NCI-H1930 (cell line): Measurements from ENCODE around the gene ZNF195.
"Not testable (repeated sequence)": the region's sequence is repeated elsewhere in the genome, so short reads cannot be mapped to it uniquely, and the experiment has no call there.

Experiments
- DNase-seq, 2 experiments: peaks; one replicate each; lab custom pipeline; 2025; lab: John Stamatoyannopoulos, UW

ZNF195 gene

DNA sequence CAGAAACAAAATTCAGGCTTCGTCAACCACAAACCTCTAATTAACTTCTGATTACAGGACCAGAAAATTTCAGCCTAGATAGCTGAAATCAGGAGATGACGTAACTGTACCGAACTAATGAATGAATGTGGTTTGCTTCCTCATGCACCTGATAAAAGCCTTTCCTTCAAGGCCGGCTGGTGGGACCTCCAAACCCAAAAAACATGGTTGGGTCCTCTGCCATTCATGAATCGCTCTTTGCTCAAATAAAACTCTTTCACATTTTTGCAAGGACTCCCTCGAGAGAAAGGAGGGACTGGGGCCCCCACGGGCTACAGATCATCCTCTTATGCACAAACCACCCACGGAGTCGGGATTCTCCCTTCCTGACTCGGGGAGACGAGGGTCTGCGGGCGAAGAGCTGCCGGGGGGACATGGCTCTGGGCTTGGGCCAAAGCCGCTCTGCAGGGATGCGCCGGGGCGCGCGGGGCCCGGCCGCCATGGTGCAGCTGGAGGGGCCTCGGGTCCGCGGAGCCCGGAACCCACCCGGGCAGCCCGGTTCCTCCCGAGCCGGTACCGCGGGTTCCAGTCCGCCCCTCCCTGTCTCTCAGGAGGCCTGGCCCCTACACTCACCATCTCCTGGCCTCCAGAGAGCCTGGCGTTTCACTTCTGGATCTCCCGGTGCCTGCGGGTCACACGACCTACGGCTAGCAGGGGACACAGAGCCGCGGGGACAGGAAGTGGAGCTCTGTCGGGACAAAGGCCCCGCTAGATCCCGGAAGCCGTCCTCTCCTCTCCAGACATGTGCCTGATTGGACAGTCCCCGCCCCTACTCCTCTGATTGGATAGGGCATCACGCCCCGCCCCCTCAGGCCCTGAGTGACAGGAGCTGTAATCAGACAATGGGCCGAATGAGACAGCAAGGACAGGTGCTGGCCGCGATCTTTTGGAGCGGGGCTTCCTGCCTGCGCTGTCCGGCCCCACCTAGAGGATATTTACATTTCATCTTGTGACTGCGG is at the start of gene ZNF195:
Gene ZNF195, minus strand, starts transcription at position 721 of the 998 bp plus-strand sequence. Its CDS starts 106 bp downstream, at position 615.
- peak; percentile 97 to 99 for DNase-seq

DNA sequence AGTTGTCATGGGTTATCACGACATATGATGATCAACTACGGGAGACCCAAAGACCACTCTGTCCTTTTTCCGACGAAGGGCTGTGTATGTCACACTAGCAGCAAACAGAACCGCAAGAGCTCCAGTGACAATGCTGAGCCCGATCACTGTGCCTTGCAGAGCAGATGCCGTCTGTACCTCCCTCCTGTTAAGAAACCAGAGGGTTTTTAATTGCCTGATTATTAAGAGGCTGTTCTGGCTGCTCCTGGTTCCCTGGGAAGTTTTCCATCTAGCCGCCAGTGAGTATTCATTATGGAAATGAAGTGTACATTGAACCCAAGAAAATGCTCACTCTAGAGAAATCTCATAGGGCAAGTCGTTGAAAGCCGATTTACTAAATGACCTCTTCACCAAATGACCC is 49.1 kb upstream of the ZNF195 start:
- DNase-seq = not testable (repeated sequence)

DNA sequence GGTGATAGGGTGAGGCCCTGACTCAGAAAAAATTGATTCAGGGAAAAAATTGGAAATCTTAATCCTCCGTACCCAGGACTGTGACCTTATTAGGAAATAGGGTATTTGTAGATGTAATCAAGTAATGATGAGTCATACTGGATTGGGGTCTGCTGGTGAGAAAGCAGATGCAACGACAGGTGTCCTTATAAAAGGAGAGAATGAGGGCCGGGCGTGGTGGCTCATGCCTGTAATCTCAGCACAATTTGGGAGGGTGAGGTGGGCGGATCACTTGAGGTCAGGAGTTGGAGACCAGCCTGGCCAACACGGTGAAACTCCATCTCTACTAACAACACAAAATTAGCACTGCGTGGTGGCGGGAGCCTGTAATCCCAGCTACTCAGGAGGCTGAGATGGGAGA is 47.6 kb upstream of the ZNF195 start:
- DNase-seq = not testable (repeated sequence)

DNA sequence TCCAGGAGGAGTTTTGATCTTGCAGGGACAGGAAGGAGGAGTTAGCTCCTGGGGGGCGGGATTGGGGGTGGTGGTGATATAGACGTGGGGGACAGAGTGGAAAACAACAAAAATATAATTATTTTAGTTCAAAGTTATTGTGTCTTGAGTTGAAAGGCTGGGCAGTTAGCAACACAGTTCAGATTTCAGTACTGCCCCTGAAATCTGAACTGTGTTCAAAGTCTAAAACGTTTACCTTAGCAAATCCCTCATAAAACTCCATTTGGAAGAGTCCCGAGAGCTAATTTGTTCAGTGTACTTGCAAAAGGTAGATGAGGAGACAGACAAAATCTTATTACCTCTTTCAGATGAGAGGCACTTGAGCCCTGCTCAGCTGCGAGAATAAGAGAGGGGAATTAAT is 45.0 kb upstream of the ZNF195 start:
- DNase-seq = not testable (repeated sequence)

DNA sequence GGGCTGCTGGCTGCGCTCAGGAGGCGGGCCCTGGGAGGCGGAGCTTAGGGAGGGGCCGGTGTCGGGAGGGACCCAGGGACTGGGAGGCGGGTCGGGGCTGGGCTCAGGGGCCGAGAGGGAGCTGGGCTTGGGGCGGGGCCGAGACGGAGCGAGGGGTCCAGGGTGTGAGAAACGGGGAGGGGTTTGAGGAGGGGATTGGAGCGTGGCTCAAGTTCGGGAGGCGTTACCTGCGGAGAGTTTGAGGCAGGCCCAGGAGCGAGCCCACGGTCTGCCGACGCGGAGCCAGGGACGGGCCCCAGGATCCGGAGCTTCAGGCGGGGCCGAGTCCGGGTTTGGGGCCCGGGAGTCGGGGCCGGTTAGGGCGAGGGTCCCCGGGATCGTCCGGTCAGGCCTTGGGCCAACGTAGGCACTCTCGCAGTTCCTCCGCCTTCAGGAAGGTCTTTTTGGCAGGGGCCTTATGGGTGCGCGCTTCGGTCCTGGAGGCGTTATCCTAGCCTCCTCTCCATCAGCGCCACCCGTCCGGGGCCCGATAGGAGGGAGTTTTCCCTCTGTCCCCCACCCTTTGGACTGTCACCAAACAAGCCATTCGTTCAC is 44.3 kb upstream of the ZNF195 start:
- not testable (repeated sequence) for DNase-seq

DNA sequence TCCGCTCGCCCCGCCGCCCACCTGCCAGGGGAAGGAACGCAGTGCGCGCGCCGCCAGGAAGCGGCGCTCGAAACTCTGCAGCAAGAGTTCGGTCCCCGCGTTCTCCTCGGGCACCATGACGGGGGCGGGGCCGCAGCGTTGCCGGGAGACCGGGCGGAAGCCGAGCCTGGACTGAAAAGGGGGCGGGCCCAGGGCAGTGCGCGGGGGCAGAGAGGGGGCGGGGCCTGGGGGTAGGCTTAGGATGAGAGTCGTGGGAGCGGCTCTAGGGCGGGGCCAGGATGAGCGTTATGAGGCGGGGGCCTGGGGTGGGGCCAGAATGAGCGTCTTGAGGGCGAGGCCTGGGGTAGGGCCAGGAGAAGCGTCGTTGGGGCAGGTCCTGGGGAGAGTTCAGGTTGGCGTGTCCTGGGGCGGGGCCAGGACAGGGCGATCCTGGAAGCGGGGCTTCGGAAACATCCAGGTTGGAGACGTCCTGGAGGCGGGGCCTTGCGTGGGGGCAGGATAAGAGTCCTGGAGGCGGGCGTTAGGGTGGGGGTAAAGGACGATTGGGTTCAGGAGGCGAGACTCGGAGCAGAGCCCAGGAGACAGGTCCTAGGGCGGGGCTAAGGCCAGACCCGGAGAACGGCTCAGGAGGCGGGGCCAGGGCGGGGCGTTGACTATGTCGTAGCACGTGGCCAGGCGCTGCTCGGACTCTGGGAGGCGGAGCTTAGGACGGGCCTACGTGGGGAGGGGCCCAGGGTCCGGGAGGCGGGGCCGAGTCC is 43.6 kb upstream of the ZNF195 start:
- peak; percentile 96 to 100 for DNase-seq

DNA sequence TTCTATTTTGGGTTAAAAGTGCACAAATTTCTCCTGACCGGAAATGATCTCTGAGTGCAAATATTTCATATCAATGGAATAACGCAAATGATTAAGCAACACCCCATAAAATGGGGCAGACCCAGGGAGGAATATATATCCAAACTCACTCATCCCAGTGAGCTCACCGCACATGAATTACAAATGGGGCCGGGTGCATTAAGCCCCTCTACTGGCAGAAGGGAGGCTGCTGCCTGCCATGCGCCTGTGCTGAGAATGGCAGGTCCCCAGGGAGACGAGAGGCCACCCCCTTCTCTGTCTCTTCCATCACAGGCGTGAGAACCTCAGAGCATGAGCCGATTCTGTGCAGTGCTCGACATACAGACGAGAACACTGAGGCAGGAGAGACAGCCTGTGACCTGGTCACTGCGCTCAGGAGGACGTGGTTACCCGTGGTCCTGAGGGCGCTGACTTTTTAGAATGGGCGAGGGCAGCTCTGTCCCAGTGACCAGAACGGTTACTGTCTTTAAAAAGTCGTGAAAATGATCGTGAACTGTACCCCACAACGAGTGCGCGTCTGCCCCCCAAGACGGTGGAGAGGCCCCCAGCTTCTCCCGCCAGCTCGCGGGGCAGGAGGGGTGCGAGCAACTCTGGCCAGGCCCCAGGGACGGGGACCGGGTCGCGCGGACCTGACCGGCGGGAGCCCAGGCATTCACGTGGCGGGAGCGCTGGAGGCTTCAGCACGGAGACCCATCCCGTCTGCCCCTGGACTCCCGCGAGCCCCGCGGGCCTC is 42.8 kb upstream of the ZNF195 start:
- DNase-seq = not testable (repeated sequence)

DNA sequence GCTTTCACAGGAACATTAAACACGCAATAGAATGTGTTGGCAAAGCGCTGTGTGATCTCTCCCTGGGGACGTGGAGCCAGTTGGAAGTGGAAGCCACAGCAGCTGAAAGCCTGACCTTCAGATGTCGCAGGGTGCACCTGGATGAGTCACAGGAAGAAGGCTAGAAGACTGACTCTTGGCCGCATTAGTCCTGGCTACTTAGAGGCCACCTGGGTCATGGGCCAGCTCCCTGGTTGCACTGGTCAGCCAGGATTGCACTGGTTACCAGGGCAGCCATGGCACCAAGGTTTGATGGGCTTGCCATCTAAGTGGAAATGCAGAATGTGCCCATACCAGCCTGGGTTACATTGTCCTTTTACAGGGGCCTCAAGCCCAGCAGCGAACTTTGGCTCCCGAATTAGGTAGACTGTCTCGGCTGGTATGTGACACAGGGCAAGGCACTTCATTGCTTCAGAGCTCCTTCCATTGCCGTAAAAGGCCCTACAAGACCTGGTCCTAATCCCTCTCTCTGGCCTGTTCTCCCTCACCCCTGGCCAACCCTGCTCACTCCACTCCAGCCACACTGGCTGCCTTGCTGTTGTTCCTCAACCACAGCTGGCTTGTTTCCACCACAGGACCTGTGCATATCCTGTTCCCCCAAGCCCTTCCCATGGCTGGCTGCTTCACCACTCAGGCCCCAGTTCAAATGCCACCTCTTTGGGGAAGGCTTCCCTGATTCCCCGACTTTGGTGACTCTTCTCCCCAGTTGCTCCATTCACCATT is 41.5 kb upstream of the ZNF195 start:
- DNase-seq = not testable (repeated sequence)

DNA sequence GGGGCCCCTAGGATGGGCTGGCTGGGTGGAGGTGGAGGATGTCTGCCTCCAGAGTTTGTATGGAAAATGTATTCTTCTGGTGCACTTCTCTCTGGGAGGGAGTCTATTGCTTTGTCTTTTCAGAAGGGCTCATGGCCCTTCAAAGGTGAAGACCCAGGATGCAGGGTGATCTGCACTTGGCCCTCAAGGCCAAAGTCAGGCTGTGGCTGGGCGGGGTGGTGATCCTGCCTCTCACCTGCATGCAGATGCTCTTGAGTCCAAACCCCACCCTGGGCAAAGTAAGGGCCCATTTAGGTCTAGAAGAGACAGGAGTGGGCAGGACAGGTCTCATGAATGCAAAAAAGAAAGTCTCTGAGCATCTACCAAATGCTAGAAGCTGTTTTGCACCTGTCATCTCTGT is 40.5 kb upstream of the ZNF195 start:
- not testable (repeated sequence) for DNase-seq

DNA sequence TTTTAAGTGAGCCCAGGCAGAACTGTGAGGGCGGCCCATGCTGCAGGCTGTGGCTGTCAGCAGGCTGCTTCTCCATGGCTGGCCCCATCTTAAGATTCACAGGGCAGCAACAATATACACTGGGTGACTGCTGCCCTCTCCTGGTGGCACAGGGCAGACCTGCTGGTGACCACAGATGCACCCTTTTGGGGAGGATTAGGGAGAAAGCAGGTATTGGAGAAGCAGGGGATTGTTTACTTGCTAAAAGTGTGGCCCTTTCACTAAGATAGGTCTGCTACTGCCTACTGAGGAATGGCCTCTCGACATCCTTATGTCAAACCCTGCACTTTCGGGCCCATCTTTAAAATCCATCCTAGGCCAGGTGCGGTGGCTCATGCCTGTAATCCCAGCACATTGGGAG is 38.1 kb upstream of the ZNF195 start:
- peak in 1 of 2 experiments; percentile 64 for DNase-seq

DNA sequence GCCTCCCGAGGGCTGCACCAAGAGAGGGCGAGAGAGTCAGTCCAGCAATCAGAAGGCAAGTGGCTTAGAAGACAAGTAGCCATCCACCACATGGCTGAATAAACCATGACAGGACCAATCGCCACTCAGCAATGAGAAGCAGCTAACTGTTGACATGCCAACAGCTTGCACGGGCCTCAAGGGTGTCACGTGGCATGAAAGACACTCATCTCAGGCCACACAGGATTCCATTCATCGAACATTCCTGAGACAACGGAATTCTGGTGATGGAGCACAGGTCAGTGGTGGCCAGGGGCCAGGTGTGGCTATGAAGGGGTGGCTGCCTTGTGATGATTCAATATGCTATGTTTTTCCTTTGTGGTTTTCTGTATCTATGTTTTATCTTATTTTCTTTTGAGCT is 36.4 kb upstream of the ZNF195 start:
- not testable (repeated sequence) for DNase-seq

DNA sequence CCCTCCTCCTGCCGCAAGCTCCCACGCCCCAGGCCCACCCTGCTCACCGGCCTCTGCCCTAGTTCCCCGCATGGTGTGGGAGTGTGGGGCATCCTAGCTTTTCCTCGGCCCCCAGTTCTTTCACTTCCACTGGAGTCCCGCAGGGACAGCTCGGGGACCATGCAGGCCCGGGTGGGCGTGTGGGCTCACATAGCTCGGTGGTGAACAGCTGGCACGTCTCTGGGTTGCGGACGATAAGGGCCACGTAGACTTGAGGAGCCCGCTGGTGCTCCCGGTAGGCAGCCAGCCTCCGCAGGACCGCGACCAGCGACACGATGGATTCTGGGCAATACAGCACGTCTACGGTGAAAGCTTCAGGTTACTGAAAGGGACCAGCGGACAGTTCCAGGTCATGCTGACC is 34.7 kb upstream of the ZNF195 start:
- not testable (repeated sequence) for DNase-seq

DNA sequence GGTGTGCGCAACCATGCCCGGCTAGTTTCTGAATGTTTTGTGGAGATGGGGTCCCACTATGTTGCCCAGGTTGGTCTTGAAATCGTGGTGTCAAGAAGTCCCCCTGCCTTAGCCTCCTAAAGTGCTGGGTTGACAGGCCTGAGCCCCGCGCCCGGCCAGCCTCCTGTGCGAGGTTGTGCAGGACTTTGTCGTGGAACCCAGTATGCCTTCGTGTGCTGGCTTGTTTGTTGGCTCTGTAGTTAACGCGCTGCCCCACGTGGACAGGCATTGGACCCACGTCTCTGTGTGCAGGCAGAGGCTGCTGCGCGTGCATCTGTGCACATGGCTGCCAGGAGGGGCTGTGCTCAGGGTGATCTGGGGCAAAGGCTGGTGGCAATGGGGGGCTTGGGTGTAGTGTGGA is 33.9 kb upstream of the ZNF195 start:
- DNase-seq = no peak

DNA sequence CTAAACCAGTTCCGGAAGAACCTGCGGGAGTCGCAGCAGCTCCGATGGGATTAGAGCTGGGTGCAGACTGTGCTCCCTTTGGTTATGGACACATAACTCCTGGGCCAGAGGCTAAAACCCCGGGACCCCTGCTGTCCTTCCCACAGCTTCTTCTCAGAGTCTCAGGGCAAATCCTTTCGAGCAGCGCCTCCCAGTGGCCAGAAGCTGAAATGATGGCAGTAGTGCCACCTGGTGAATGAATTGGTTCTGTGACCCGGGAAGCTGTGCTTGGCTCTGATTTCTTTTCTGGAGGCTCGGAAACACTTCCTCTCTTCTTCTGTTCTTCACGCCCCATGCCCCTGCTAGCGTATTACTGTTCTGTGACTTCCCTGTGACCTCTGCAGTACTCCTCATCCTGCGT is 29.8 kb upstream of the ZNF195 start:
- peak; percentile 21 to 58 for DNase-seq

DNA sequence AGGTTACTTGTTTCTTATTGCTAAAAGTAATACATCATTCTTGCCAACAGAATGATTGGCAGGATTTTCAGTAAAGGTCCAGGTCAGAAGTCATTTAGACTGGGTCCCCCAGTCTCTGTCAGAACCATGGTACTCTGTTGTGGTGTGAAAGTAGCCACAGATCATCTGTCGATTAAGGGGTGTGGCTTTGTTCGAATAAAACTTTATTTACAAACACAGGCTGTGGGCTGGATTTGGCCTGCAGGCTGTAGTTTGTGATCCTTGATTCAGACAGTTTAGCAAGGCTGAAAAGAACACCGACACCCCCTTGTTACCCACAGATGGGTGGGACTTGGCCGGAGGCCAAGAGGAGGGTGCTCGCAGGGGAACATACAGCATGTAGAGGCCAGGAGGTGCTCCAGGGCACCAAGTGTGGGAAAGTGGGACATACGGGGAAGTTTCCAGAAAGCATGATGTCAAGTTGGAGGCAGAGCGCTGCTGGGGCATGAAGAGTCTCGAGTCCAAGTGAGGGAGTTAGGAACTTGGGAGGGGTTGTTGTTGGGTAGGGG is 29.2 kb upstream of the ZNF195 start:
- not testable (repeated sequence) for DNase-seq

DNA sequence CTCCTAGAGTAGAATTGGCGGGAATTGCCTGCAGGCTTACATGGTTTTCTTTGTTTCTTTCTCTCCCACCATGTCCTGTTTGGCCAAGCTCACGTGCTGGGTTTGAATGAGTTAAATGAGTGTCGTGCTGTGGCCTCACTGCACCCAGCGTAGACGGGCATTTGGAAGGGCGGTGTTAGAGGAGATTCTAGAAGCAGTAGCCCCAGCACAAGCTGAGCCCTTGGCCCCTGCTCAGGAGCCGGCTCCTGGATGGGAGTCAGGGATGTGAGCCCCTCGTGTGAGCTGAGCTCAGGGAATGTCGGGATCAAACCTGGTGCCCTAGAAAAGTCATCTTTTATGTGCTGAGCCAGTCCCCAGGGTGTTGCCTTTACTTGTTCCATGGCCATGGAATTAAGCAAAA is 28.0 kb upstream of the ZNF195 start:
- not testable (repeated sequence) for DNase-seq

DNA sequence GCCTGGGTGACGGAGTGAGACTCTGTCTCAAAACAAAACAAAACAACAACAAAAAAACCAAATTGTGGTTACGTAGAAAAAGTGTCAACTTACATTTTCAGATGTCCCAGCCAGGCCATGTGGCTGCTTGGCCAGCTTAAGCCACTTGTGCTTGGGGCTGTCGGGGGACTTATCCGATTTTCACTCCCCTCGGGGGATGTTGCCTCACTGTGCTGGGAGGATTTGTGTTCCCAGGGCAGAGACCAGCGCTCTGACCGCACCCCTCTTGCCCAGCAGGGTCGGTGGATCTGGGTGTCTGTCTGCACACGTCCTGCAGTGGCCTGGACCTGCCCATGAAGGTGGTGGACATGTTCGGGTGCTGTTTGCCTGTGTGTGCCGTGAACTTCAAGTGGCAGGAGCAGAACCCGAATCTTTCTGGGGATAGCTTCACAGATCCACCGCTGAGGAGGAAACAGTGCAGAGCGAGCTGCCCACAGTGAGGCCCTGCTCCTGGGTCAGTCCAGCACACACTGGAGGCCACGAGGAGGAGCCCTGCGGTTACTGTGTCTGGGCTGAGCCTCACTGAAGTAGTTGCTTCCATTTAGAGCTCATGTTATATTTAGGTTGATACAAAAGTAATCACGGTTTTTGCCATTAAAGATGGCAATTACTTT is 27.4 kb upstream of the ZNF195 start:
- not testable (repeated sequence) for DNase-seq

DNA sequence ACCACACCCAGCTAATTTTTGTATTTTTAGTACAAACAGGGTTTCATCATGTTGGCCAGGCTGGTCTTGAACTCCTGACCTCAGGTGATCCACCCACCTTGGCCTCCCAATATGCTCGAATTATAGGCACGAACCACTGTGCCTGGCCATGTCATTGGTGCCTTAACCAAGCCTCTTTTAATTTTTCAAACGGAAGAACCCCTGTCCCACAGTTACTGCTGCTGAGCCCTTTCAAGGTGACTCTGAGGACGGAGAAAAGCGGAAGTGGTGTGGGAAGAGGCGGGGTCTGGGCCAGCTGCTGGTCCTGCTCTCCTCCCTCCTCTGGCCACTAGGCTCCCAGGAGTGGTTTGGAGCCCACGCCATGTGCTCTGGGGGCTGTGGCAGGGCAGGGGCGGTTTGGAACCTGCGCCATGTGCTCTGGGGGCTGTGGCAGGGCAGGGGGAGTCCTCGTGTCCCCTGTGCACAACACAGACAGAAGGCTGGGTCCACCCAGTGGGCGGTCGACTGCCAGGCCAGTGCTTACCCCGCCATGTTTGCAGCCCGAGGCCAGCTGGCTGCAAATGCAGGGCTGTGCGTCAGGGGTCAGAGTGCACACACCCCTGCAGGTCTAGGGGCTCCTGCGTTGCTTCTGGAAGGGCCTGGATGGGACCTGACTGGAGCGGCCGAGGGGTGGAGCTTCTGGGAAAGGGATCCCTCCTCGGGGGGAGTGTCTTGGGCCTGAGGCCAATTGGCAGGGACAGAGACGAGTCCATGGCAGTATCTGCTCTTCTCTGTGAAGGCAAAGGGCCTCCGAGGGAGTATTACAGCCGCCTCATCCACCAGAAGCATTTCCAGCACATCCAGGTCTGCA is 25.4 kb upstream of the ZNF195 start:
- not testable (repeated sequence) for DNase-seq

DNA sequence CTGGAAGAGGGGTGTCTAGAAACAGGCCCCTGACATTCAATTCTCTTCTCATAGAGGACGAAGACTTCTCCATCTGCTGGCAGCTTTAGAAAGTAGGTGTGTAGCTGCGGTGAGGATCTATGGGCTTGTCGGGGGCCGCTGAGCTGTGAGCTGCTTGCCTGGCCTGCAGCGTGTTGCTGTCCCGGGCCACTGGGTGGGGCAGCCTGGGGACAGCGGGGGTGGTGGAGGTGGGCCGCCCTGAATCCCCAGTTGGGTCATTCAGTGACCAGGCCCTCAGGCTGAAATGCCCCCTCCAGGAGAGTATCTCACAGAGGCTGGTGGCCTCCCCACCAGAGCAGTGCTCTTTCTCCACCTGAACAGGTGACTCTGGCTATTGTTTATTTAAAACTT is 23.9 kb upstream of the ZNF195 start:
- DNase-seq = not testable (repeated sequence)
